Ovary (tissue), 9 donors: Measurements from ENCODE around the gene CADM2. TPM values are rescaled to one million over a fixed set of nuclear protein-coding genes. Genes with fewer than 3 reads are reported as not detected.

ENCODE experiments used
- DNase-seq, 5 donors: peaks; one replicate each; pipeline ENCODE4 v3.0.0-alpha.2; 2019 to 2020
- H3K27ac ChIP-seq, 2 donors: fragments of 200-600 bp; one replicate each; pipeline versions ENCODE4 v1.5.1 to v1.8.0; 2019 to 2022
- H3K27me3 ChIP-seq: fragments of 200-600 bp; one replicate; pipeline ENCODE4 v1.8.0; 2022
- H3K36me3 ChIP-seq: fragments of 200-600 bp; sonication (generic); one replicate; pipeline ENCODE4 v1.5.1; 2019
- H3K4me1 ChIP-seq: one replicate; pipeline ENCODE4 v1.8.1; 2013; ENCODE audit warnings: mild to moderate bottlenecking, moderate library complexity; ENCODE audit not compliant: insufficient read depth
- H3K4me3 ChIP-seq: fragments of 200-600 bp; sonication (generic); one replicate; pipeline ENCODE4 v1.5.1; 2017
- H3K9me3 ChIP-seq, 2 donors: fragments of 200-600 bp in 1 of 2; sonication (generic) in 1 of 2; one replicate each; pipeline versions ENCODE4 v1.5.1 to v1.8.1; 2013 to 2019; ENCODE audit warnings: mild to moderate bottlenecking in 1 of 2, moderate library complexity in 1 of 2
- EP300 ChIP-seq: sonication (generic); formaldehyde crosslinking; IDR thresholded peaks from one replicate; pipeline ENCODE4 v1.6.1; 2017; ENCODE audit warnings: antibody characterized with exemption
- POLR2A ChIP-seq: fragments of 450-650 bp; IDR thresholded peaks from one replicate; pipeline ENCODE4 v1.6.1; 2017; ENCODE audit warnings: antibody characterized with exemption, mild to moderate bottlenecking, moderate library complexity
- WGBS, 3 donors: extraction: QIAGEN DNeasy Blood & Tissue Kit in 1 of 3; methylation state at CpG; one replicate each; pipeline versions ENCODE4 v1.1.5 to v1.1.7; 2013 to 2017; 5-methylcytosine and 5-hydroxymethylcytosine counted together
- intact Hi-C, 4 donors: fragments of 100-400 bp; cut with DNase I; formaldehyde crosslinking; loops; one replicate each; pipeline versions ENCODE4 v1.11.0 to v1.15.1; 2022 to 2023
- polyA plus RNA-seq, 2 donors: library from polyadenylated mRNA; stranded (reverse); fragments of 200-250 nt in 1 of 2; fragments of 350-450 nt in 1 of 2; fragmentation: Illumina TruSeq in 1 of 2; extraction: RNeasy Lipid Tissue Mini Kit (QIAGEN cat#74804) in 1 of 2; gene quantifications; one replicate each; pipeline ENCODE4 v1.2.3, GENCODE V29; 2013 to 2014
- total RNA-seq, 7 donors: library from RNA; depleted of rRNA in 2 of 7; stranded (reverse); fragments of >200 nt in 2 of 7; fragmentation: NEBNext Ultra II Directional in 3 of 7; extraction: Animal tissue kit (Norgen Biotek cat#: 25700) in 3 of 7; gene quantifications; one replicate each; pipeline versions ENCODE4 v1.1.0 to v1.2.4, GENCODE V29; 2016 to 2023
- TF ChIP-seq, protein P1 (sequence below), 3 donors: fragments of 450-650 bp in 2 of 3; fragments of 200-600 bp in 1 of 3; IDR thresholded peaks; one replicate each; pipeline versions ENCODE4 v1.5.1 to v1.8.0; 2016 to 2022; ENCODE audit warnings: antibody characterized with exemption in 3 of 3, mild to moderate bottlenecking in 1 of 3
- donor health status: DM: no; HTN: no; CAD: no; lungs with moderate emphysema.
- donor health status: DM: no; HTN: no; CAD: no.
- donor health status: Bipolar disorder and iron deficiency.
- donor health status: DM: yes; HTN: yes; CAD: no.
- donor health status: DM: no; HTN: no; CAD: no.
- donor health status: DM: yes; HTN: yes; CAD: no.

The CADM2 gene
- total and polyA plus RNA-seq, 9 donors: 0.20 to 1.9 (median 0.69) TPM

- Histone ChIP-seq H3K4me3 (no peak overlapping the region), H3K36me3 (no peaks in the 10 kb centered on the region), H3K27ac (no peak overlapping the region), H3K27me3 (no peaks in the 10 kb centered on the region), H3K4me1 (no peaks in the 10 kb centered on the region), H3K9me3 (no peaks in the 10 kb centered on the region)
- 68 to 86% (median 76%) methylated on average over 2 of the region's 2 CpGs for WGBS, 3 donors
- DNase-seq: no peak
- intact Hi-C loops: no loop called here
- TF ChIP-seq POLR2A (no peak), EP300 (no peak)
- TF ChIP-seq, protein P1, sequence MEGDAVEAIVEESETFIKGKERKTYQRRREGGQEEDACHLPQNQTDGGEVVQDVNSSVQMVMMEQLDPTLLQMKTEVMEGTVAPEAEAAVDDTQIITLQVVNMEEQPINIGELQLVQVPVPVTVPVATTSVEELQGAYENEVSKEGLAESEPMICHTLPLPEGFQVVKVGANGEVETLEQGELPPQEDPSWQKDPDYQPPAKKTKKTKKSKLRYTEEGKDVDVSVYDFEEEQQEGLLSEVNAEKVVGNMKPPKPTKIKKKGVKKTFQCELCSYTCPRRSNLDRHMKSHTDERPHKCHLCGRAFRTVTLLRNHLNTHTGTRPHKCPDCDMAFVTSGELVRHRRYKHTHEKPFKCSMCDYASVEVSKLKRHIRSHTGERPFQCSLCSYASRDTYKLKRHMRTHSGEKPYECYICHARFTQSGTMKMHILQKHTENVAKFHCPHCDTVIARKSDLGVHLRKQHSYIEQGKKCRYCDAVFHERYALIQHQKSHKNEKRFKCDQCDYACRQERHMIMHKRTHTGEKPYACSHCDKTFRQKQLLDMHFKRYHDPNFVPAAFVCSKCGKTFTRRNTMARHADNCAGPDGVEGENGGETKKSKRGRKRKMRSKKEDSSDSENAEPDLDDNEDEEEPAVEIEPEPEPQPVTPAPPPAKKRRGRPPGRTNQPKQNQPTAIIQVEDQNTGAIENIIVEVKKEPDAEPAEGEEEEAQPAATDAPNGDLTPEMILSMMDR (IDR thresholded peaks at IDR 0.05): no peak
Measured at GRCh38 chr3:85709346-85709892, 750.6 kb downstream of the CADM2 start.

DNA sequence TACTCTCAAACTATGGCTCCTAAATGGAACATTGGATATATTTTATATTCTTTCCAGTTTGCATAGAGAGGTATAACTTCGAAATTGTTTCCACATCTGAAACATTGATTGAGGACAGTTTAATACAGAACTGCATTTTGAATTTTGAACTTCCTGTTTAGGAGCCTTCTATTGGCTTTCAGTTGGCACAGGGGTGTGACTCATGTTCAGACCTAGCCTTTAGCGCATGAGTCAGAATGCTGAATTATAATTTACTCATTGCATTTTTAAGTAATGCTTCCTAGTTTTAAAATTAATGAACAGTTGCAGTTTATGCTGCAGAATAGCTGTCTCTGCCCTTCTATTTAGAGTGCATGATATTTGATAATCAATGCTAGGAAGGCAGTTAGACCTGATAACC lies 751.7 kb downstream of the CADM2 start:
- Histone ChIP-seq H3K9me3 (no peaks in the 10 kb centered on the region), H3K4me3 (no peak overlapping the region), H3K36me3 (no peaks in the 10 kb centered on the region), H3K27ac (no peak overlapping the region), H3K27me3 (no peaks in the 10 kb centered on the region), H3K4me1 (no peaks in the 10 kb centered on the region)
- TF ChIP-seq EP300: no peak
- no peak for TF ChIP-seq POLR2A
- TF ChIP-seq, protein P1 (IDR thresholded peaks at IDR 0.05): no peak
- WGBS, 3 donors: 85 to 94% (median 89%) methylated on average over 2 of the region's 2 CpGs
- intact Hi-C loops: no loop called here
- no peak for DNase-seq

DNA sequence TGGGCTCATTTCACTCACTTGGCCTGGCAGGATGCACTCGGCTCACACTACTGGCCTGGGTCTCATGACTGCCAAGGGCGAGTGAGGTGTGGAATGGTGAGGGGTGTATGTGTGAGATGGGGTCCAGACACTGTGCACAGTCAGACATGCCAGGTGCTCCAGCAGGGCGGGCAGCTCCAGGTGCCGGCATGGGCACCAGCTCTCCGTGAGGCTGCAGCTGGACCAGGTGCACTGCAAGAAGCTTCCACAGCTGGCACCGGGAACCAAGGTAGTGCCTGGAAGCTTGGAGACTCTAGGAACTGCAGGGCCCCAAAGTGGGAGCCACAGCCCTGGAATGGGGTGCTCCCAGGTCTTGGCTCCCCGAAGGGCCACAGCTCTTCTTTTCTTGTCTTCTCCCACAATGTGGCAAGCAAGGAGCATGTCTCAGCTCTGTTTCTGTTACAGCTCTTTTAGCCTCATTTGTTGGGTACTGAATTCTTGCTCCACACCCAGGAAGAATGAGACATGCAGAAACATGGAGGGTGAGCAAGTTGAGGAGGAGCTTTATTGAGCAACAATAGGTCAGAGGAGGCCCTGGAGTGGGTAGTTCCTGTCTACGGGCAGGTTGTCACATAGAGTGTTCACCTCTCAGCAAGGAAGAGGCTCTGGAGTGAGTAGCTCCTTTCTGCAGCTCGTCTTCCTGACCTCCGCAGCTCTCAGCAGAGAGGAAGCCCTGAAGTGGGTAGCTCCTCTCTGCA lies 762.8 kb downstream of the CADM2 start:
- Histone ChIP-seq H3K4me3 (no peak overlapping the region), H3K27me3 (no peaks in the 10 kb centered on the region), H3K36me3 (no peaks in the 10 kb centered on the region), H3K4me1 (no peaks in the 10 kb centered on the region), H3K9me3 (no peaks in the 10 kb centered on the region), H3K27ac (no peak overlapping the region)
- no peak for DNase-seq
- WGBS, 3 donors: 87 to 97% (median 91%) methylated on average over 10 of the region's 10 CpGs
- intact Hi-C loops: no loop called here
- no peak for TF ChIP-seq POLR2A
- TF ChIP-seq EP300: no peak
- TF ChIP-seq, protein P1 (IDR thresholded peaks at IDR 0.05): no peak

DNA sequence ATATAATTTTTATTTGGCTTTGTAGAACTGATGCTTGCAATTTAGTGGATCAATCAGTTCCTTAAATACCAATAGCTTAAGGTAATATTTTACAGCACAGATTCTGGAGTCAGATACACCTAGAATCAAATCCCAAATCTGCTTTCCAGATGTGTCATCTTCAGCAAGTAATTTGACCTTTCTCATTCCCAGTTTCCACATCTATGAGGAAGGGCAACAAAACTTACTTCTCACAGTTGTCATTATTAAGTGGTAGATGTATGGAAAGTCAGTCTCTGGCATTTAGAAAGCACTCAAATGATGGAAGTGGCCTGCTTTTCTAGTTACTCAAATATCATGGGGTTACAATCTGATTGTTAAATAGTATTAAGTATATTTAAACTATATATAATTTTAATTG lies 767.0 kb downstream of the CADM2 start:
- H3K4me3 ChIP-seq: no peak overlapping the region
- no peak overlapping the region for H3K27ac ChIP-seq
- no peak for DNase-seq
- no peaks in the 10 kb centered on the region for H3K9me3 ChIP-seq
- TF ChIP-seq, protein P1 (IDR thresholded peaks at IDR 0.05): no peak
- no peak for TF ChIP-seq POLR2A
- TF ChIP-seq EP300: no peak
- intact Hi-C loops: no loop called here
- no peaks in the 10 kb centered on the region for H3K27me3 ChIP-seq
- no peaks in the 10 kb centered on the region for H3K36me3 ChIP-seq
- H3K4me1 ChIP-seq: no peaks in the 10 kb centered on the region
